Testis (tissue), 3 donors: ENCODE data around the gene C6orf136. TPM values are rescaled to one million over a fixed set of nuclear protein-coding genes. Genes with fewer than 3 reads are reported as not detected.

Source experiments
- DNase-seq: peaks from one replicate; pipeline ENCODE4 v3.0.0-alpha.2; 2019
- H3K27ac ChIP-seq, 2 donors: fragments of 200-600 bp; sonication (generic); one replicate each; pipeline ENCODE4 v1.5.1; 2019
- H3K27me3 ChIP-seq: fragments of 200-600 bp; sonication (generic); one replicate; pipeline ENCODE4 v1.5.1; 2019
- H3K36me3 ChIP-seq: fragments of 200-600 bp; sonication (generic); one replicate; pipeline ENCODE4 v1.5.1; 2017; ENCODE audit warnings: low read depth; ENCODE audit errors: missing control alignments
- H3K4me1 ChIP-seq: fragments of 200-600 bp; sonication (generic); one replicate; pipeline ENCODE4 v1.5.1; 2019
- H3K4me3 ChIP-seq, 2 donors: fragments of 200-600 bp; sonication (generic); one replicate each; pipeline ENCODE4 v1.5.1; 2017 to 2019
- H3K9me3 ChIP-seq: fragments of 200-600 bp; sonication (generic); one replicate; pipeline ENCODE4 v1.5.1; 2017
- POLR2A ChIP-seq: fragments of 450-650 bp; IDR thresholded peaks from one replicate; pipeline ENCODE4 v1.6.1; 2017; ENCODE audit warnings: antibody characterized with exemption, mild to moderate bottlenecking, moderate library complexity
- WGBS, 2 donors: methylation state at CpG; one replicate each; pipeline ENCODE4 v1.1.5; 2018; 5-methylcytosine and 5-hydroxymethylcytosine counted together
- intact Hi-C: fragments of 100-400 bp; cut with DNase I; formaldehyde crosslinking; loops from one replicate; pipeline ENCODE4 v1.15.1; 2023; ENCODE audit warnings: low total_unique reads
- polyA plus RNA-seq: library from polyadenylated mRNA; stranded (reverse); fragments of 350-450 nt; fragmentation: Illumina TruSeq; extraction: RNeasy Lipid Tissue Mini Kit (QIAGEN cat#74804); gene quantifications from one replicate; pipeline ENCODE4 v1.2.3, GENCODE V29; 2014; ENCODE audit warnings: low read depth, low replicate concordance; ENCODE audit not compliant: insufficient read depth
- total RNA-seq, 2 donors: library from RNA; depleted of rRNA; stranded (reverse); fragments of >200 nt; gene quantifications; one replicate each; pipeline ENCODE4 v1.2.3, GENCODE V29; 2016
- TF ChIP-seq, protein P1 (sequence below), 3 experiments: fragments of 450-650 bp in 2 of 3; fragments of 200-600 bp in 1 of 3; sonication (generic) in 1 of 3; IDR thresholded peaks; one replicate each; pipeline ENCODE4 v1.5.1; 2016 to 2019; ENCODE audit warnings: antibody characterized with exemption in 3 of 3, mild to moderate bottlenecking in 2 of 3, moderate library complexity in 1 of 3

The C6orf136 gene
- total and polyA plus RNA-seq, 3 donors from 2014 or later = 17.8 to 26.0 (median 22.0) TPM

GRCh38 chr6:30599625-30600324 lies 47.2 kb upstream of the C6orf136 start:
- Histone ChIP-seq H3K27ac (no peak overlapping the region), H3K27me3 (no peaks in the 10 kb centered on the region), H3K36me3 (no peaks in the 10 kb centered on the region), H3K9me3 (no peaks in the 10 kb centered on the region), H3K4me3 (no peak overlapping the region), H3K4me1 (no peaks in the 10 kb centered on the region)
- 75 to 82% methylated on average over 13 of the region's 13 CpGs for WGBS, 2 donors
- TF ChIP-seq, protein P1, sequence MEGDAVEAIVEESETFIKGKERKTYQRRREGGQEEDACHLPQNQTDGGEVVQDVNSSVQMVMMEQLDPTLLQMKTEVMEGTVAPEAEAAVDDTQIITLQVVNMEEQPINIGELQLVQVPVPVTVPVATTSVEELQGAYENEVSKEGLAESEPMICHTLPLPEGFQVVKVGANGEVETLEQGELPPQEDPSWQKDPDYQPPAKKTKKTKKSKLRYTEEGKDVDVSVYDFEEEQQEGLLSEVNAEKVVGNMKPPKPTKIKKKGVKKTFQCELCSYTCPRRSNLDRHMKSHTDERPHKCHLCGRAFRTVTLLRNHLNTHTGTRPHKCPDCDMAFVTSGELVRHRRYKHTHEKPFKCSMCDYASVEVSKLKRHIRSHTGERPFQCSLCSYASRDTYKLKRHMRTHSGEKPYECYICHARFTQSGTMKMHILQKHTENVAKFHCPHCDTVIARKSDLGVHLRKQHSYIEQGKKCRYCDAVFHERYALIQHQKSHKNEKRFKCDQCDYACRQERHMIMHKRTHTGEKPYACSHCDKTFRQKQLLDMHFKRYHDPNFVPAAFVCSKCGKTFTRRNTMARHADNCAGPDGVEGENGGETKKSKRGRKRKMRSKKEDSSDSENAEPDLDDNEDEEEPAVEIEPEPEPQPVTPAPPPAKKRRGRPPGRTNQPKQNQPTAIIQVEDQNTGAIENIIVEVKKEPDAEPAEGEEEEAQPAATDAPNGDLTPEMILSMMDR (IDR thresholded peaks at IDR 0.05) = no peak
- TF ChIP-seq POLR2A = no peak
- intact Hi-C loops = loop anchor here (10.0 kb wide), 1 partner anchor 115 kb away; the partner anchor contains the start of gene HLA-E
- no peak for DNase-seq

DNA sequence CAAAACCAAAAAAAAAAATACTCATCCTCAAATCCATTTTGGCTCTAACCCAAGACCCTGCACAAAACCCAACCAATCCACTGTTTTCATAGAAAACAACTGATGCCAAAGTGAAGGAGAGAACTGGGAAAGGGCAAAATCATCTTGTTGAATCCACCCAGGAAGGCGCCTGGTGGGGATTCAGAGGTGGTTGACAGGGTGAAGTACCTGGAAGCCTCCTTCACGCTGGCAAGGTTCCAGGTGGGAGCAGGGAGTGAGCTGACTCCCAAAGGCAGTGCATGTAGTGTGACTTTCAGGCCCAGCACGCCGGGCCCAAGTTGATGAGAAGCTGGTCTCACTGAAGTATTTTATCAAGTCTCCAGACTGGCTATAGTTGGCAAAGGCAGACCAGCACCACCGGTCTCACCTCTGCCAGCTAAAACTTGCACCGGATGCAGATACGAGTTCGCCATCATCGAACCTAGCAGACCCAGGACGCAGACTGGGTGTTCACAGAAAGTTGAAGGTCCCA lies 46.4 kb upstream of the C6orf136 start:
- Histone ChIP-seq H3K27ac (no peak overlapping the region), H3K27me3 (no peaks in the 10 kb centered on the region), H3K9me3 (no peaks in the 10 kb centered on the region), H3K4me1 (no peaks in the 10 kb centered on the region), H3K4me3 (no peak overlapping the region), H3K36me3 (no peaks in the 10 kb centered on the region)
- intact Hi-C loops = loop anchor here (10.0 kb wide), 1 partner anchor 116 kb away; the partner anchor contains the start of gene HLA-E
- DNase-seq = no peak
- TF ChIP-seq POLR2A = no peak
- TF ChIP-seq, protein P1 (IDR thresholded peaks at IDR 0.05) = no peak
- 77 to 78% methylated on average over 10 of the region's 10 CpGs for WGBS, 2 donors

DNA sequence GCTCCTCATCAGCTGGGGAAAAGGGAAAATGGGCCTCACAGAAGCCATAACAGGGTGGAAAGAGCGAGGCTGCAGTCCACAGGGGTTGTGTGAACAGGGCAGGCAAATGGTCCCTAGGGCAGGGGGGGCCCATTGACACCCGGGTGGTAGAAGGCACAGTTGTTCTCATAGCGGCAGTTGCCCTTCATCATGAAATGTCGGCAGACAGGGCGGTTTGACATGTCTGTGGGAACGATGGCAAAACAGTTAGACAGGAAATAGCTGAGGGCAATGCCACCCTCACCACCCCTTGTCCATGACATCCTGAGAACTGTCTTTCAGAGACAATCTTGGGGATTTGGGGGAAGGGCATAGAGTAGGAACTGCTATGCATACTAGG lies 45.5 kb upstream of the C6orf136 start:
- WGBS, 2 donors = 67 to 74% methylated on average over 6 of the region's 6 CpGs
- no peak for DNase-seq
- intact Hi-C loops = loop anchor here (10.0 kb wide), 1 partner anchor 117 kb away; the partner anchor contains the start of gene HLA-E
- Histone ChIP-seq H3K4me3 (no peak overlapping the region), H3K4me1 (no peaks in the 10 kb centered on the region), H3K27me3 (no peaks in the 10 kb centered on the region), H3K36me3 (no peaks in the 10 kb centered on the region), H3K9me3 (no peaks in the 10 kb centered on the region), H3K27ac (no peak overlapping the region)
- TF ChIP-seq POLR2A = no peak
- TF ChIP-seq, protein P1 (IDR thresholded peaks at IDR 0.05) = no peak

DNA sequence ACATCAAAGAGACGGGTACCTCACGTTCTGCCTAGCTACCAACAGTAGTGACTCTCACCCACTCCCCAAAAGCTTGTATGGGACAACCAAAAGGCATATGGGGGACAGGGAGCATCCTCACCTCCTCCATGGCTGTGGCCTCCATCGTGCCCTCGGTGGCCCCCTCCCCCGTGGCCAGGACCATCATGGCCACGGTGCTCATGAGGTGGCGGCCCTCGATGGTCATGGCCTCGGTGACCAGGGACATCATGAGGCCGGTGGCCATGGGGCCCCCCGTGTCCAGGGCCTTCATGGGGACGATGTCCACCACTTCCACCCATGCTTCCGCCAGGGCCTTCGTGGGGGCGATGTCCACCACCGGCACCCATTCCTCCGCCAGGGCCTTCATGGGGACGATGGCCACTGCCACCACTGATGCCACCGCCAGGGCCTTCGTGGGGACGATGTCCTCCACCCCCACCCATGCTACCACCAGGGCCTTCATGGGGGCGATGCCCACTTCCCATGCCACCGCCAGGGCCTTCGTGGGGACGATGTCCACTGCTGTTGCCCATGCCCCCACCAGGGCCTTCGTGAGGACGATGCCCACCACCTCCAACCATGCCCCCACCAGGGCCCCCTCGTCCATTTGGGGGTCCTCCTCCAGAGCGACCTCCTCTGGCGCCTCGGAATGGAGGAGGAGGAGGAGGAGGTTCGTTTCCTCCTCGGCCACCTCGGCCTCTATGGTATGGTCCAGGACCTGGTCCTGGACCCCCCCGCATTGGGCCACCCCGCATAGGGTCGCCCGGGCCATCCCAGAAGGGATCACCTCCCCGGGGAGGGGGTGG lies 44.9 kb upstream of the C6orf136 start:
- 90 to 94% methylated on average over 21 to 38 of the region's 39 CpGs for WGBS, 2 donors
- DNase-seq = no peak
- TF ChIP-seq POLR2A = no peak
- TF ChIP-seq, protein P1 (IDR thresholded peaks at IDR 0.05) = no peak
- no peak overlapping the region for H3K27ac ChIP-seq
- H3K27me3 ChIP-seq = no peaks in the 10 kb centered on the region
- intact Hi-C loops = loop anchor here (10.0 kb wide), 1 partner anchor 117 kb away; the partner anchor contains the start of gene HLA-E
- no peaks in the 10 kb centered on the region for H3K9me3 ChIP-seq
- H3K4me3 ChIP-seq = no peak overlapping the region
- no peaks in the 10 kb centered on the region for H3K36me3 ChIP-seq
- H3K4me1 ChIP-seq = no peaks in the 10 kb centered on the region
